ENCODE results near the gene SLC12A3.

DNA sequence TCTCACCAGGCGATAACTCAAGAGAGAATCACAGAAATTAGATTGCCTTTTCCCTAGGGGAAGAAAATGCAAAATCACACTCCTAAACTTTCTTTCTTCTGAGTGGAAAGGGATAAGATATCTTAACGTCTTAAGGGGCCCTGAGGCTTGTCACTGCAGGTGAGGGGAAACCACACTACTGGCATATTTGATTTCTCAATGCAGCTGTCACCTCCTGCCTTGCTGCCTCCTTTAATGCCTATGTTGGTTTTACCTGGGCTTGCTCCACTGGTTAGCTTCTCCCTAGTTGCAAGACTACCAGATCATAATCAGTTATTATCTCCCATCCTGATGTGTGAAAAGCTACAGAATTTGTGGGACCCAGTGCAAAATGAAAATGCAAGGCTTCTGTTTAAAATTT, 62.5 kb downstream of the SLC12A3 start:
- TF ChIP-seq EP300 (IDR thresholded peaks at IDR 0.05) (no peak), CTCF (IDR thresholded peaks at IDR 0.05) (no peak), POLR2AphosphoS5 (IDR thresholded peaks at IDR 0.05) (no peak)
